ENCODE results near the gene ORAI2.

- no peak for TF ChIP-seq POLR2A (IDR thresholded peaks at IDR 0.05)
- no peak for TF ChIP-seq CTCF (IDR thresholded peaks at IDR 0.05)
Measured at GRCh38 chr7:102396710-102397019, 36.7 kb upstream of the ORAI2 start.
